NCI-H2081 (cell line): ENCODE measurements around the gene BTBD9.

Experiments used
- DNase-seq, 2 experiments: peaks; one replicate each; lab custom pipeline; 2025; lab: John Stamatoyannopoulos, UW

Gene BTBD9

DNA sequence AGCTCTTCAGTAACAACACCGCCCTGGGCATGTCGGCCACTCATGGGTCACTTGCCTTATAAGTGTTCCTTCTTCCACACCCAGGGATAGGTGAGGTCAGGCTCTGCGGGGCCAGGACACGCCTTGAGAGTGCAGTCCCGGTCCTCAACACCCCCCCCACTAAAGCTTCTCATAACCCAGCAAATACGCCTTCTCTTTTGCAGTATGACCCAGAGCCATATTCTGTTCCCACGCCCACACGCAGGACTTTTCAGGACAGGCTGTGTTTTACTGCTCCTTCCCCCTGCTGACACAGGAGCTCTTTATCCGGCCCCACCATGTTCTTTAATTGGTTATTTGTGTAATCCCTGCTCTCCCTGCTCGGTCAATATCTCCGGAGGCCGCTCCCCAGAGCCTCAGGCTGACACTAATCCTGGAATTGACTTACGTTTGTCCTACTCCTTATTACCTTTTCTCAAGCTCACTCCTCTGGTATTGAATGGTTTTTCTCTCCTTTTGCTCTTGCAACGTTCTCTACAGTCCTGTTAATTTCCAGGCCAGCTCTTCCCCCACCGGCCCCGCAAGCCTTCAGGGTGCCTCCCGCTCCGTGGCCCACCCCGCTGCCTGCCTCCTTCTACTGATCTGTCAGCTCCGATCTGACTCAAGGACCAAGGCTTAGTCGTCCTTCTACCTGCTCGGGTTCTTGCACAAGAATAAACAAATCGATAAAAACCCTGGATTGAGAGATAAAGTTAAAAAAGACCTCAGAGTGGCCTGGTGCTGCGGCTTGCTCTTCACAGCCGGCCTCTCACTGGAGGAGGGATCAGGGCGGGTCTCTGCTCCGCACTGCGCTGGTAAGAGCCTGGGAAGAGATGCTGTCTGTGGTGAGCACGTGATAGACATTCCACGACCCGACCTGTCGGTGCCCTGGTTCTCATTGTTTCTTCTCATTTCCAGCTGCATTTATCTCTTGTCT lies 462.7 kb downstream of the BTBD9 start:
- no peak for DNase-seq

DNA sequence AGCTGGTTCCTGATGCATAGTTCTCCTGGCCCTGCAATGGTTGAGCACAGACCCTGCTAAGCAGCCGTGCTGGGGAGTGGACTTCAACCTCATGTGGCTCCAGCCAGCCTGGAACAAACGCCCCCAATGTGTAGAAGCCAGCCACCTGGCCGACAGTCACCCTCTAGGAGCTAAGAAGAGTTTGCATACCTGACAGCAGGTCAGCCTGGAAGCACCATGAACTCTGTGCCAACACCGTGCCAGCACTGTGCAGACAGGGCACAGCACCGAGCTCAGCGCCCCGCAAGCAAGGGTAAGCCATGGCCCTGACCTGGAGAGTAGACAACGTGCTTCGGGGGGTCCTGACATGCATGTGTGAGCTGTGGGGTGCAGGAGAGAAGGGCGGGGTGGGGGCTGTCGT lies 463.9 kb downstream of the BTBD9 start:
- no peak for DNase-seq

DNA sequence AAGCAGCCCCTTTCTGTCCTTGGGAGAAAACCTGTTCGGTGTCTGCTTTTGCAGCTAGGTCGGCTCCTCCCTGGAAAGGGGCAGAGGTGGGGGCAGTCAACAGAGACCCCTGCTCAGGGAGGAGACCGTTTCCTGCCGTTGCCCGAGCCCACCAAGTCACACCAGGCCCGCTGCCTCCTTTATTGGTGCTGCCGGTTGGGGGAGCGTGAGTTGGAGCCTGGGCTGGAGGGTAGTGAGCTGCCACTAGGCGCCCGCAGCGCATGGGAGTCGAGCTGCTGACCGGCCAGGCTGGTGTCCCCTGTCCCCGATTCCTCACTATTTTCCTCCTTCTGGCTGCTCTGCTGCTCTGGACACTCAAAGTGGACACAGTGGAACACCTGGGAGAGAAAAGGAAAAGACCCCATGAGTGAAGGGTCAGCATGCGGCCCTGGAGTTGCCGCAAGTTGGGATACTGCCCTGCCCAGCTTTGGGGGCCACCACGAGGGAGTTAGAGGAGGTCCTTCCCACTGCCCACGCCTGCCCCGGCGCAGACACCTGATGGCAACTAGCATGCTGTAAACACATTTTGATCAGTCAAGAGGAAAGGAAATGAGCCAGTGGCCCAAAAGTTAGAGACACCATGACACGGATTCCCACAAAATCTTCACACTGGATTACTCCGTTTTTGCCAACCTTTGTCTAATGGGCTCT lies 464.8 kb downstream of the BTBD9 start:
- no peak for DNase-seq

DNA sequence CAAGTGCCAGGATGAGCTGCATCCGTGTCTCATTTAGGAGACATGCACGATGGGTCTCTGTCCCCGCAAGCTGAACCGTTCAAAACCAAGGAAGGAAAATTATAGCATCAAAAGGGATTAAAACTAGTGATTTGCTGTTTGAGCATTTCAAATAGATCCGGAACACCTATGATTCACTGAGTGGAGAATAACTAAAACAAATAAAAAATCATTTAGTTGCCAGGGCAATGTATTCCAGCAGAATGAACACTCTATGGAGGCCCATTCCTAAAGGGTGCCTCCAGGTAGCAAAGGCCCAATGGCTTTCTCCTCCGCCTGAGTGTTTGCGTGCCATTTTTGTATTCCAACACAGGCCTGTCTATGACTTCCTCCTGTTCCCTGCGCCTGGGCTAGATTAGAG lies 465.4 kb downstream of the BTBD9 start:
- DNase-seq, result no peak

DNA sequence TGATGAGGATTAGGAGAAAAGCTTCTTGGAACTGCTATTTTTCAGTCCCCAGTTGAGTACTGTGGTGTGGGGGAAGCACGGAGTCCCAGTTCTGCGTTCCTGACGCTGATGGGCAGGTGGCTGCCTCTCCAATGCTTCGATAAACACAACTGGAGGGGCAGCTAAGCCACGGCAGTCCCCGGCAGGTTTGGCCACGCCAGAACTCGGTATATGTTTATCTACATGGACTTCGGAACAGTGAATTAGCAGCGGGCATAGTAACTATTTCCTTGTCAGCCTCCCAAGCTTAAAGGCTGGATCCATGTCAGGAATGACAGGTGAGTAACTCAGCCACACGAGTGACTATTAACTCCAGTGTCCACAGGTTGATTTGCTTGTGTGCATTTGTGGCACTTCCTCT lies 465.8 kb downstream of the BTBD9 start:
- DNase-seq, result no peak

DNA sequence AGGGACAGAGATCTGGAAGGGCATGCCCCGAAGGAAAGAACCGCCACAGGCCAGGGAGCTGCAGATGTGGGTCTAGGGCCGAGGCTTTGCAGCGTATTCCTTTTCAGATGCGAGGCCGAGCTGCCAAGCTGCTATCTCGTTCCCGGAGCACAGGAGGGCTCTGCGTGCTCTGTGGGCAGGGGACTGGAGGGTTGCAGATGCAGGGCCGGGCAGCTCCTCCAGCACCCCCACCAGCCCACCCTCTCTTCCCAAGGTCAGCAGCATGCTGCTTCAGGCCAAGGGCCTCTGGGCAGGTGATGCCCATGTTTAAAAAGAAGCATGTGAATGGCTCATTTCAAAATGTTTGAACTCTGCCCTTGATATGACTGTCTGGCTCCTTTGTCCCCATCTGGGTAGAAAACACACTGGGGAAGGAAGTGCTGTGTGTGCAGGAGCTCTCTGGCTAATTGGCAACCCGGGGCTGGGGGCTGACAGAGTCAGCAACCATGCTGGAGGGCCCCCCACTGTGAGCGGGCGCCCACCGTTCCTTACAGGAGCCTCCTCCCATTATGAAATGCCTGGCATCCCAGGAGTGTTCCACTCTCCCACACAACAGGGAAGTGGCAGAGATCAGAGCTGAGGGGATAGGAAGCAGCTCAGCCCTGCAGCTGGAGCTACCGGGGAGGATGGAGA lies 466.9 kb downstream of the BTBD9 start:
- DNase-seq, result no peak

DNA sequence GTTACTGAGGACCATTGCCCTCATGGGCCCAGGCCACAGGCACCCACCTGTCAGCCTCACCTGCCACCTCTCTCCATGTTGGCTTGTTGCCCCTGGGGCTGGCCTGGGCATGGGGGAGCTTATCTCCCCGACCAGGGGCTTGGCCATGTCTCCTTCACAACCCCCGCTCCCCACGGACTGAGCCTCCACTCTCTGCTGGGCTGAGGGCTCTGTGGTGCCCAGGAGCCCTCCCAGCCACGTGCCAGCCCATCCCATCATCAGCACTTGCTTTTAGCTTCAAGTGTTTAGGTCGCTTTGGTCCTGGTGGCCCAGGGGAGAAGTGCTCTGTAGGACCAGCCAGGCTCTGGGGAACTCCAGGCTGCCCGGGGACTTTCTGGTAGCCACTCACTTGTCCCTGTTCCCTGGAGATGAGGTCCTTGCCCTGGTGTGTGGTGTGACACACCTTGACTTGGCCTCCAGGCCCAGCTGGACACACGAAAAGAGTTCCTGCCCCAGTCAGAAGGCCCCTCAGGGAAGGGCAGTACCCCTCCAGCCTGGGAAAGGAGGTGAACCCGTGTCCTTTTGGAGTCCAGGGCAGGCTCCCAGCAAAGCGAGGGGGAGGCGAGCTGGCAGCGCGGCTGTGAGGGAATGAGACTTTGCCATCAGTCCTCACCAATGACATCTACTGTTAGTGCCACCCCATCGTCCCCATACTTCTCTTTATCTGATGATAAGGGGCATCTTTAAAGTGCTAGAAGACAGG lies 467.6 kb downstream of the BTBD9 start:
- DNase-seq, result no peak

DNA sequence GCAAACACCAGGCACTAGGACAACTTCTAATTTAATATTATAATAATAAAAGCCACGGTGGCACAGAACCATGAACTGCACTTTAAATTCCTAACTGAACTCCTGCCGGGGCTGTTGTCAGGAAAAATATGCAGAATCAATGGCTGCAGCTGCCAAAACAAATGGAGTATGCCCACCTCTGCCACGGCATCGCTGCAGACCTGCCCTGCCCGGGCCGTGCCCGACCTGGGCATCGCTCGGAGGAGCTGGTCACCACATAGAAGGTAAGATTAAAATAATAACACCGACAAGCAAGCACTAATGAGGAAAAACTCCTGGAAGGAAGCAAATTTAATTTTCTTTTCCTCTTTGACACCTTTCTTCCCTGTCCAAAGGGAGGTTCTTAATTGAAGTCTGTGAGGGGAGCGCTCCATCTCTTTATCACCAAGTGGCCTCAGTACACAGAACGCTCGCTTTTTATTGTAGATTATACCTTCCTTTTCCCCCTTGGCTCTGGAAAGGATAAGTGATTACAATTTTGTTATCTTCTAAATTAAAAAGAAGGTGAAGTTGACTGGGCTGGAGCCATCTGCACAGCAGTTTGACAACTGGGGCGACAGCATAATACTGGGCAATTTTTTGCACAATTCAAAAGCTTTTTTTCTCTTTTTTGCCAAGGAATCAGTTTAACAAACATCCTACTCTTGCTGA lies 468.9 kb downstream of the BTBD9 start:
- DNase-seq, result no peak

DNA sequence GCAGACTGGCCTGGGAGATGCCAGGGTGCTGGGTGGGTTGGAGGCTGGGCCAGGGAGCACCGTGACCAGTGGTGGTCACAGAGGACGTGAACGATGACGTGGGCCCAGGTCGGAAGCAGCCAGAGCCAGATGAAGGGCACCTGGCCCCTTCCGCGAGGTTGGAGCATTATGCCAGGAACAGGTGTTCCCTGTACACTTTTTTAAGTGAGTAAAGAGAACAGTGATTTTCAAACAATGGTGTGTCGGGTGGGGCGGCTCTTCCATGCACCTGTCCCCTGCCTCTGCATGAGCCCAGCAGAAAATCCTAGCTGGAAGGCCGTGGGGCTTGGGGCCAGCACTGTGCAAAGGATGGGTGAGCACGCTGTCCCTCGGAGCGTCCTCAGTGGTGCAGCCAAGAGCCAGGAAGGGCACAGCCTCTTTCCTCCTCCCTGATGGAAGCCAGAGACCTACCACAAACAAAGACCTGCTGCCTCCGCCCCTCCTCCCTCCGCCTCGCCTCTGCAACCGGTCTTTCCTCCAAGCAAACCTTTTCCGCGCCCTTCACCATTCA lies 469.7 kb downstream of the BTBD9 start:
- DNase-seq, result peak; percentile 82 to 92

DNA sequence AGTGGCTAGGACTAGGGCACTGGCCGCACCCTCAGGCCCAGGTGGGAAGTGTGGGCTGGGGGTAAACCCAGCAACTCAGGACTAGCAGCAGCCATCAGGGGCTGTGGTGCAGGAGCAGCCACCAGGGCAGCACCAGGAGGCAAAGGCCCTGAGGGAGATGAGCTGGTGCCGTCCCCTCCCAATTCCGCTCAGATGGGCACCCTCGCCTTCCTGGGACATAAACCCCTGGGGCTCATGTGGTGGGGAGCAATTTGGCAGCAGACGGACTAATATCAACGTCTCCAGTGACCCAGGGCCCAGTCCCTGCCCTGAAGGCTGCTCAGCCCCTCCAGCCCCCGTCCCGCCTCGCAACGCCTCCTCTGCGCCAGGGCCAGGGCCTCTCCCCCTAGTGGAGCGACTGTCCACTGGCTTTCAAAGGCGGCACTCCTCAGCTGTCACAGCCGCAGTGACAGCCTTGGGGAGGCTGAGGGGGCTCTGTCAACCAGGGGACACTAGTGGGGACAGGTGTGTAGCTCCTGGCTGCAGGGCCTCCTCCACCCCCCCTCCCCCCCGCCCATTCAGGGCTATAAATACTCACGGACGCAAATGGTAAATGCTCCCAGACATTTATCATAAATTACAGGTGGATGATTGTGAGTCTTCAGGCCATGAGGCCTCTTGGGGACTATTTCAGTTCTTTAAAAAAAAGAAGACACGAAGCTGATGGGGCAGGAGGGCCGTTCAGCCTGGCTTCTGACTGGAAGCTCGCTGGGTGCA lies 470.3 kb downstream of the BTBD9 start:
- DNase-seq, result peak; percentile 58 to 67

DNA sequence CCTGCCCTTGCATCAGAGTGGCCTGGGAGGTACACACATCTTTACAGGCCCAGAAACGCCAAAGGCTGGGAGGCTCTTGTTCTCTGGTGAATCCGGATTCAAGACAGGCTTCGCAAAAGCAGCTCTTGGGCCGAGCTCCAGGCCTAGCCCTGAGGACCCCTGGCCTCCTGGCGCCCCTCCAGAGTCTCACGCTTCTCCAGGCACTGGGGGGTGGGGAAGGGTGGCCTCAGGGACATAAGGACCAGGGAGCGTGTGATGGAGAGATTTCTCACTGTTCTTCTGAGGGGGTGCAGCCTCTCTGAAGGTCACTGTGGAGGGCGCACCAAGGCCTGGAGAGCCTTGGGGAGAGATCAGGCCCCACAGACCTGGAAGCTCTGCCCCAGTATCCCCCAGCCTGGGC lies 471.0 kb downstream of the BTBD9 start:
- no peak for DNase-seq

DNA sequence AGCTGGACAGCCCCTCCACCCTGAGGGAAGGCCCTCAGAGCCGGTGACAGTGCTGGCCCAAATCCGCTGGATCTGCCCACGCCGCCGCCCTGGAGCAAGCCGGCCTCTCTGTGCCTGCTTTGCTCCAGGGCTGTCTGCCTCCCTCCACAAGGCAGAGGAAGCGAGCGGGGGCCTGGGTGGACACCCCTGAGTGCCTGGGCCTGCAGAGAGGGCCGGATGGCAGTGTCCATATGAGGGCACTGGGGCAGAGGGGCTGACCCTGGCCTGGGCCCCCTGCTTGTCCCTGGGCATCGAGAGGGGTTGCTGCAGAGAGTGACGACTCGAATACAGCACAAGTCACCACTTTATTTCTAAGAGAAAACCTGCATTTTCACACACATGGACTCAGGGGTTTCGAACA lies 471.6 kb downstream of the BTBD9 start:
- no peak for DNase-seq

DNA sequence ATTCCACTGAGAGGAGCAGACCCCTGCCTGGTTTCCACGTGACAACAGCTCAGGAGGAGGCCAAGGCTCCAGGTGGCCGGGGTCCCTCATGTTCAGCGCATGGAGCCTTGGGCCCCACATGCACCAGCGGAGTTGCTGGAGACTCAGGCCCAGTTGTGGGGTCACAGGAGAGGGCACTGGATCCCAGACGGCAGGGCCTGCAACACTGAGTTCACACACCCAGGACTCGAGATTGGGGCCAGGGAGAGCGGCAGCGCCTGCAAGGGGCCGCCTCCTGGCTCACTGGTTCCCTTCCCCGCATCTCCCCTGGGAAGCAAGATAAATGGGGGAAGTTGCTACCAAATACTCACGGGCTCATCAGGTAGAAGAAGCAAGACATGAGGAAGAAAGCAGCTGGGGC lies 472.1 kb downstream of the BTBD9 start:
- no peak for DNase-seq

DNA sequence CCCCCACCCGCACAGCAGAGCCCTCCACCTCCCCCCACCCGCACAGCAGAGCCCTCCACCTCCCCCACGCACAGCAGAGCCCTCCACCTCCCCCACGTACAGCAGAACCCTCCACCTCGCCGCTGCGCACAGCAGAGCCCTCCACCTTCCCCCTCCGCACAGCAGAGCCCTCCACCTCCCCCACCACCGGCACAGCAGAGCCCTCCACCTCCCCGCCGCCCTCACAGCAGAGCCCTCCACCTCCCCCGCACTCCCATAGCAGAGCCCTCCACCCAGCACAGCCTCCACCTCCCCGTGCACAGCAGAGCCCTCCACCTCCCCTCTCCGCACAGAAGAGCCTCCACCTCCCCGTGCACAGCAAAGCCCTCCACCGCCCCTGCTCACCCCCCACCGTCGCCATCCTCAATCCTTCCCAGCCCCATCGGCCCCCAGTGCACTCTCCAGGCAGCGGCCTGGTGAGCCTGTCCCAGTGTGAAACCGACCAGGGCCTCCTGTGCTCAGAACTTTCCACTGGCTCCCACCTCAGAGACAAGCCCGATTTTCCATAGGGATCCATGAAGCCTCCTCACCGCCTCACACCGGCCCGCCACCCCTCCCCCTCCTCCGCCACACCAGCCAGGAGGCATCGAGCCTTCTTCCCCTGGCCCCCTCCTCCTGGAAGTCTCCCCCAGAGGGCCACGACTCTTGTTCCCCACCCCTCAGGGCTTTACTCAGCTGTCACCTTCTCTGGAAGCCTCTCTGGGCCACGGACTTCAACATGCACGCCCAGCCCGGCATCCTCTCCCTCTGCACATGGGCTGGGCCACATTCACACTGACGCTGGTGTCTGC lies 473.1 kb downstream of the BTBD9 start:
- no peak for DNase-seq

DNA sequence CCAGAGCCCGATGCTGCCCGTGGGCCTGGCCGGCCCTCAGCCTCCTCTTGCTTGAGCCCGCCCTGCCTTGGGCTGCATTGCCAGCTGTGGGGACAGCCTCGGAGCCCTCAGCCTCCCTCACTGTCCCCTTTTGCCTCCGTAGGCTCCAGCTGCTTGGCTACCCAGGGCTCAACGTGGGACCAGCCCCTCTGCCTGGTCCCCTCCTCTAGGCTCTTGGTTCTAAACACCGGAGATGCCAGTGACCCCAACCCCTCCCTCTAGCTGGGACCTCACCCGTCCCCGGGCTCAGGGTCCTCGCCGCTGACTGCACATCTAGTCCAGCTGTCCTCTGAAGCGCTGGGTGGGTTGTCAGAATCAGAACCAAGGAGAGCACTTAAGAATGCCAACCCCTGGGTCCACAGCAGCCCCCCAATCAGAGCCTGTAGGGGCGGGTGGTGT lies 475.0 kb downstream of the BTBD9 start:
- DNase-seq, result no peak

DNA sequence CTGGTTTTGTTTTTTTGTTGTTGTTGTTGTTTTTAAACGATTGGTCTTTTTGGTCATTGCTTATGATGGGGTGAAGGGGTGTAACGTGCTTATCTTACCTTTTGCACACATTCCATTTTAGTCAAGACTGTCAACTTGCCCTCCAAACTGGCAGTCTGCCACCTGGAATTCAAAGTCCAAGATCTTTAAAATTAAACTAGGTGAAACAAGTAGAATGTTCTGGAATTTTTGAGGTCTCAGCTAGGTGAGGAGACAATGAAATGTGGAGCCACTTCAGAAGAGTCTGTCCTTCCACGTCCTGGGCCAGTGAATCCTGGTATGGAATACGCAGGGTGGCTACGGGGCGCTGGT lies 475.6 kb downstream of the BTBD9 start:
- no peak for DNase-seq

DNA sequence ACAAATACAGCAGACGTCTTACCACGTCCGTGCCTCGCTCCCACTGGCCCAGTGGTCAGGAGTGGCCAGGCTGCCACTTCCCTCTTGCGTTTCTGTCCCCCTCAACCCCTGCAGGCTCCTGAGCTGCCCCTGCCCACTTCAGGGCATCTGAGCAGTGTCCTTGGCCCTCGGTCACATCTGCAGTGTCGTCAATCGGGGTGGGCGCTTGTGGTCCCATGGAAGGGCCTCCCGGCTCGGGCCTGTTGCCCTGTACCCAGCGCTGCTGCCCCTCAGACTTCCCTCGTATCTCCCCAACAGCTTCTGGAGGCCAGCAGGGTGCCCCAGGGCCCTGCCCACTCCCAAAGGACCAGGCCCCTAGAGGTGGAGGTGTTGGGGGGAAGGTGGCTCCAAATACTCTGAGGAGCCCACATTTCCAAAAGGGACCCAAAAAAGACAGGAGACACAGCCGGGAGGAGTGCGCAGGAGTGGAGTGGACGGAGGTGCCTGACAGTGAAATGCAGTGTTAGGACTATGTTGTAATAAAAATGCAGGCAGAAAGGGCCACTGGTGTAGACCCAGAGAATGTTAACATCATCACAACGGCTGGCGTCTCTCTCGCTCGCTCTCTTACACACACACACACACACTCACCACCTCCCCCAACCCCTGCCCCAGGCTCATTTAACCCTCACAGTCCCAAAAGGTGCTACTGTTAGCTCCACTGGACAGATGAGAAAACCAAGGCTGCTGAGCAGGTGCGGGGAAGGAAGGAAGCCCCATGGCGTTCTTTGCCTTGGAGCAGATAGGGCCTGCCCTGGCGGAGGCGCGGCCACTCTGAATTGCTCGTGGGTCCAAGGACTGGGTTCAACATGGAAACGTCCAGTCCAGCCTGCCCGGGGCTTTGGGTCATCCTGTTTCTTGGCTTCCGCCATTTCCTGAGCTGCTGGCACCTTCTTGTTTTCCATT lies 476.3 kb downstream of the BTBD9 start:
- DNase-seq, result no peak

DNA sequence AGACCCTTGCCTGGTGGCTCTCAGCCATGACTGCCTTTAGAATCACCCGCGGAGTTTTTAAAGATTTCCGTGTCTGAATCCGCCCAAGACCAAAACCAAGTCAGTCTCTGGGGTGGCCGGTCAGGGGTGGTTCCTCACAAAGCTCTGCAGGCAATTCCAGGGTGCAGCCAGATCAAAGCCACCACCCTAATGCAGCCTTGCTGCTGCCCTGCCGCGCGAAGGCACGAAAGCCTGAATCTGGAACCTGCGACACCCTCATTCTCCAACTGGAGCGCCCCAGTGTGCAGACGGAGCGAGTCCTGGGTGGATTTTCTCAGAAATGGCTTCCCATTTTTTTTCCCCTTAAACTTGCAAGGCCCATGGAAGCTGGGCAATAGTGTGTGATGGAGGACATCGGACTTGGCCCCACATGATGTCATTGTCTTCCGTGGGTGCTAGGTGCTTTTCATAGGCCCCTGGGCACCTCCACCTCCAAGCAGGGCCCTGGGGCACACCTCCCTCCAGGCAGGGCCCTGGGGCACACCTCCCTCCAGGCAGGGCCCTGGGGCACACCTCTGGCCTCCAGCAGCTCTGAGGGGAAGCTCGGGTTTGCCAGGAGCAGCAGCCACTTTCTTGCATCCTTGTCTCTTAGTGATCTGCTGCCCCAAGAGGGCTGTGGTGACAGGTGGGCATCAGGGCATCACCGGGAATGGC lies 477.1 kb downstream of the BTBD9 start:
- no peak for DNase-seq
